Choroid plexus epithelial cell (primary cell): ENCODE measurements around the gene PDZRN3.
"Not testable (repeated sequence)": the region's sequence is repeated elsewhere in the genome, so short reads cannot be mapped to it uniquely, and the experiment has no call there.

Source experiments
- DNase-seq: peaks from one replicate; pipeline ENCODE4 v3.0.0-alpha.2; 2010; ENCODE audit warnings: low read depth
- H3K4me3 ChIP-seq: 2 replicates; pipeline ENCODE4 v1.5.1; 2011; ENCODE audit warnings: low read depth, mild to moderate bottlenecking, control low read depth, low read length, moderate library complexity
- CTCF ChIP-seq: conservative IDR thresholded peaks from 2 replicates; pipeline ENCODE4 v1.5.1; 2011; ENCODE audit warnings: low read depth, mild to moderate bottlenecking, control low read depth, inconsistent platforms, low read length, moderate library complexity

Gene PDZRN3

GRCh38 chr3:73471986-73472787 lies 152.6 kb downstream of the PDZRN3 start:
- no peak overlapping the region for H3K4me3 ChIP-seq
- peak; percentile 42 for DNase-seq
- no peak for TF ChIP-seq CTCF

GRCh38 chr3:73470860-73471259 lies 153.9 kb downstream of the PDZRN3 start:
- H3K4me3 ChIP-seq = no peak overlapping the region
- TF ChIP-seq CTCF = no peak
- DNase-seq = no peak

- H3K4me3 ChIP-seq = no peak overlapping the region
- no peak for DNase-seq
- no peak for TF ChIP-seq CTCF
These were observed 155.4 kb downstream of the PDZRN3 start for GRCh38 chr3:73469331-73469730.

GRCh38 chr3:73467211-73467610 lies 157.5 kb downstream of the PDZRN3 start:
- no peak for TF ChIP-seq CTCF
- no peak for DNase-seq
- H3K4me3 ChIP-seq = no peak overlapping the region

- DNase-seq = no peak
- no peak overlapping the region for H3K4me3 ChIP-seq
- no peak for TF ChIP-seq CTCF
These were observed 158.8 kb downstream of the PDZRN3 start for GRCh38 chr3:73465926-73466325.

GRCh38 chr3:73464126-73464525 lies 160.6 kb downstream of the PDZRN3 start:
- H3K4me3 ChIP-seq, DNase-seq: not testable (repeated sequence)

GRCh38 chr3:73461547-73461946 lies 163.2 kb downstream of the PDZRN3 start:
- no peak for TF ChIP-seq CTCF
- H3K4me3 ChIP-seq = no peak overlapping the region
- DNase-seq = peak; percentile 34

GRCh38 chr3:73459711-73460110 lies 165.0 kb downstream of the PDZRN3 start:
- no peak overlapping the region for H3K4me3 ChIP-seq
- no peak for DNase-seq

More at GRCh38 chr3:73459711-73460110, 165.0 kb downstream of the PDZRN3 start:
- no peak for TF ChIP-seq CTCF
